WTC11 (cell line): Measurements from ENCODE around the gene ARID3C.

ENCODE experiments used
- KAT7 ChIP-seq: sonication (generic); formaldehyde crosslinking; IDR thresholded peaks from 2 replicates; pipeline ENCODE4 v1.8.1; 2023; ENCODE audit warnings: missing genetic modification reagents, mild to moderate bottlenecking, borderline replicate concordance
- MXD4 ChIP-seq: fragments of 250-450 bp; sonication (Bioruptor Pico); IDR thresholded peaks from 2 replicates; pipeline ENCODE4 v1.8.0; 2021; ENCODE audit warnings: mild to moderate bottlenecking, moderate library complexity, borderline replicate concordance
- MYBL2 ChIP-seq: sonication (generic); formaldehyde crosslinking; IDR thresholded peaks from 2 replicates; pipeline ENCODE4 v1.8.1; 2023; ENCODE audit warnings: mild to moderate bottlenecking, moderate library complexity, missing genetic modification reagents
- NR2C2 ChIP-seq: sonication (generic); formaldehyde crosslinking; IDR thresholded peaks from 2 replicates; pipeline ENCODE4 v1.8.0; 2022; ENCODE audit warnings: mild to moderate bottlenecking, missing genetic modification reagents
- RELA ChIP-seq: sonication (generic); formaldehyde crosslinking; IDR thresholded peaks from 2 replicates; pipeline ENCODE4 v1.8.1; 2022; ENCODE audit warnings: missing genetic modification reagents, mild to moderate bottlenecking, borderline replicate concordance
- TCF7 ChIP-seq: sonication (generic); formaldehyde crosslinking; IDR thresholded peaks from 2 replicates; pipeline ENCODE4 v1.8.0; 2022; ENCODE audit warnings: mild to moderate bottlenecking, low read depth, missing genetic modification reagents, moderate library complexity
- TEAD1 ChIP-seq: sonication (generic); formaldehyde crosslinking; IDR thresholded peaks from 2 replicates; pipeline ENCODE4 v1.8.0; 2022; ENCODE audit warnings: mild to moderate bottlenecking, missing genetic modification reagents
- TEAD4 ChIP-seq: sonication (generic); formaldehyde crosslinking; IDR thresholded peaks from 2 replicates; pipeline ENCODE4 v1.8.0; 2022; ENCODE audit warnings: mild to moderate bottlenecking, missing genetic modification reagents
- TF ChIP-seq, protein P1 (sequence below): fragments of 200-600 bp; IDR thresholded peaks from 2 replicates; pipeline ENCODE4 v1.8.0; 2022; ENCODE audit warnings: antibody characterized with exemption
- TF ChIP-seq, protein P2 (sequence below): sonication (generic); formaldehyde crosslinking; IDR thresholded peaks from 2 replicates; pipeline ENCODE4 v1.8.0; 2022; ENCODE audit warnings: mild to moderate bottlenecking, missing genetic modification reagents
- TF ChIP-seq, protein P3 (sequence below): sonication (generic); formaldehyde crosslinking; IDR thresholded peaks from 2 replicates; pipeline ENCODE4 v1.8.1; 2022; ENCODE audit warnings: mild to moderate bottlenecking, moderate library complexity, missing genetic modification reagents
- TF ChIP-seq, protein P4 (sequence below): sonication (generic); formaldehyde crosslinking; conservative IDR thresholded peaks from 2 replicates; pipeline ENCODE4 v1.8.1; 2022; ENCODE audit warnings: mild to moderate bottlenecking, missing genetic modification reagents
- TF ChIP-seq, protein P5 (sequence below): sonication (generic); formaldehyde crosslinking; IDR thresholded peaks from 2 replicates; pipeline ENCODE4 v1.8.1; 2023; ENCODE audit warnings: mild to moderate bottlenecking, missing genetic modification reagents

DNA sequence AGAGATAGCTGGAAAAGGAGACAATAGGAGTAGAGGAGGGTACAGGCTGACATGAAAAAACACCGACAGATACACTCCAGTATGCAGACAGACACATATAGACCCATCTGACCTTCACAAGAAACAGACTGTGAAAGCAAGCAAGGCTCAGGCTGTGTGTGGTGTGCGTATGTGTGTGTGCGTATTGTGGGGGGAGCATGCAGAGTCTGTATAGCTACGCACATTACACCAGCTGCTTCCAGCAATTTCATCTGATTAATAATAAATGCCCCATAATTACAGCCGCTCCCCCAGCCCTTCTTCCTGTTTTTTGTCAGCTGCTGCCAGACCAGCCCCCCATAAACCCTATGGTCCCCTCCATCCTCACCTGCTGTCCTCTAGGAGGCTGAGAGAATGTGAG, 46.1 kb downstream of the ARID3C start:
- TF ChIP-seq, protein P1, sequence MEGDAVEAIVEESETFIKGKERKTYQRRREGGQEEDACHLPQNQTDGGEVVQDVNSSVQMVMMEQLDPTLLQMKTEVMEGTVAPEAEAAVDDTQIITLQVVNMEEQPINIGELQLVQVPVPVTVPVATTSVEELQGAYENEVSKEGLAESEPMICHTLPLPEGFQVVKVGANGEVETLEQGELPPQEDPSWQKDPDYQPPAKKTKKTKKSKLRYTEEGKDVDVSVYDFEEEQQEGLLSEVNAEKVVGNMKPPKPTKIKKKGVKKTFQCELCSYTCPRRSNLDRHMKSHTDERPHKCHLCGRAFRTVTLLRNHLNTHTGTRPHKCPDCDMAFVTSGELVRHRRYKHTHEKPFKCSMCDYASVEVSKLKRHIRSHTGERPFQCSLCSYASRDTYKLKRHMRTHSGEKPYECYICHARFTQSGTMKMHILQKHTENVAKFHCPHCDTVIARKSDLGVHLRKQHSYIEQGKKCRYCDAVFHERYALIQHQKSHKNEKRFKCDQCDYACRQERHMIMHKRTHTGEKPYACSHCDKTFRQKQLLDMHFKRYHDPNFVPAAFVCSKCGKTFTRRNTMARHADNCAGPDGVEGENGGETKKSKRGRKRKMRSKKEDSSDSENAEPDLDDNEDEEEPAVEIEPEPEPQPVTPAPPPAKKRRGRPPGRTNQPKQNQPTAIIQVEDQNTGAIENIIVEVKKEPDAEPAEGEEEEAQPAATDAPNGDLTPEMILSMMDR: no peak
- TF ChIP-seq, protein P2, sequence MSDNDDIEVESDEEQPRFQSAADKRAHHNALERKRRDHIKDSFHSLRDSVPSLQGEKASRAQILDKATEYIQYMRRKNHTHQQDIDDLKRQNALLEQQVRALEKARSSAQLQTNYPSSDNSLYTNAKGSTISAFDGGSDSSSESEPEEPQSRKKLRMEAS: no peak
- TF ChIP-seq TCF7 (CRISPR knock-in tag): no peak
- no peak for TF ChIP-seq MYBL2 (CRISPR knock-in tag)
- no peak for TF ChIP-seq RELA (CRISPR knock-in tag)
- no peak for TF ChIP-seq KAT7 (CRISPR knock-in tag)
- TF ChIP-seq, protein P3, sequence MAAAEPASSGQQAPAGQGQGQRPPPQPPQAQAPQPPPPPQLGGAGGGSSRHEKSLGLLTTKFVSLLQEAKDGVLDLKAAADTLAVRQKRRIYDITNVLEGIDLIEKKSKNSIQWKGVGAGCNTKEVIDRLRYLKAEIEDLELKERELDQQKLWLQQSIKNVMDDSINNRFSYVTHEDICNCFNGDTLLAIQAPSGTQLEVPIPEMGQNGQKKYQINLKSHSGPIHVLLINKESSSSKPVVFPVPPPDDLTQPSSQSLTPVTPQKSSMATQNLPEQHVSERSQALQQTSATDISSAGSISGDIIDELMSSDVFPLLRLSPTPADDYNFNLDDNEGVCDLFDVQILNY (CRISPR knock-in tag): no peak
- TF ChIP-seq NR2C2 (CRISPR knock-in tag): no peak
- no peak for TF ChIP-seq TEAD1 (CRISPR knock-in tag)
- TF ChIP-seq, protein P4, sequence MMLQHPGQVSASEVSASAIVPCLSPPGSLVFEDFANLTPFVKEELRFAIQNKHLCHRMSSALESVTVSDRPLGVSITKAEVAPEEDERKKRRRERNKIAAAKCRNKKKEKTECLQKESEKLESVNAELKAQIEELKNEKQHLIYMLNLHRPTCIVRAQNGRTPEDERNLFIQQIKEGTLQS (CRISPR knock-in tag): no peak
- no peak for TF ChIP-seq TEAD4 (CRISPR knock-in tag)
- TF ChIP-seq MXD4: no peak
- TF ChIP-seq, protein P5, sequence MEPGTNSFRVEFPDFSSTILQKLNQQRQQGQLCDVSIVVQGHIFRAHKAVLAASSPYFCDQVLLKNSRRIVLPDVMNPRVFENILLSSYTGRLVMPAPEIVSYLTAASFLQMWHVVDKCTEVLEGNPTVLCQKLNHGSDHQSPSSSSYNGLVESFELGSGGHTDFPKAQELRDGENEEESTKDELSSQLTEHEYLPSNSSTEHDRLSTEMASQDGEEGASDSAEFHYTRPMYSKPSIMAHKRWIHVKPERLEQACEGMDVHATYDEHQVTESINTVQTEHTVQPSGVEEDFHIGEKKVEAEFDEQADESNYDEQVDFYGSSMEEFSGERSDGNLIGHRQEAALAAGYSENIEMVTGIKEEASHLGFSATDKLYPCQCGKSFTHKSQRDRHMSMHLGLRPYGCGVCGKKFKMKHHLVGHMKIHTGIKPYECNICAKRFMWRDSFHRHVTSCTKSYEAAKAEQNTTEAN (CRISPR knock-in tag): no peak
